Stimulated activated CD8-positive, alpha-beta memory T cell treated with anti-CD3 and anti-CD28 coated beads, Interleukin-7, amount 100 ng/mL, for 48 hours (primary cell): Measurements from ENCODE around the gene SPTSSA.
"Not testable (repeated sequence)": the region's sequence is repeated elsewhere in the genome, so short reads cannot be mapped to it uniquely, and the experiment has no call there.

Experiments used
- DNase-seq, 2 donors: peaks; one replicate each; pipeline ENCODE4 v3.0.0-alpha.2; 2020; ENCODE audit warnings: low read depth in 1 of 2; ENCODE audit errors: extremely low read depth in 1 of 2

Gene SPTSSA

GRCh38 chr14:34428102-34428466 is 34.0 kb downstream of the SPTSSA start:
- not testable (repeated sequence) for DNase-seq

DNA sequence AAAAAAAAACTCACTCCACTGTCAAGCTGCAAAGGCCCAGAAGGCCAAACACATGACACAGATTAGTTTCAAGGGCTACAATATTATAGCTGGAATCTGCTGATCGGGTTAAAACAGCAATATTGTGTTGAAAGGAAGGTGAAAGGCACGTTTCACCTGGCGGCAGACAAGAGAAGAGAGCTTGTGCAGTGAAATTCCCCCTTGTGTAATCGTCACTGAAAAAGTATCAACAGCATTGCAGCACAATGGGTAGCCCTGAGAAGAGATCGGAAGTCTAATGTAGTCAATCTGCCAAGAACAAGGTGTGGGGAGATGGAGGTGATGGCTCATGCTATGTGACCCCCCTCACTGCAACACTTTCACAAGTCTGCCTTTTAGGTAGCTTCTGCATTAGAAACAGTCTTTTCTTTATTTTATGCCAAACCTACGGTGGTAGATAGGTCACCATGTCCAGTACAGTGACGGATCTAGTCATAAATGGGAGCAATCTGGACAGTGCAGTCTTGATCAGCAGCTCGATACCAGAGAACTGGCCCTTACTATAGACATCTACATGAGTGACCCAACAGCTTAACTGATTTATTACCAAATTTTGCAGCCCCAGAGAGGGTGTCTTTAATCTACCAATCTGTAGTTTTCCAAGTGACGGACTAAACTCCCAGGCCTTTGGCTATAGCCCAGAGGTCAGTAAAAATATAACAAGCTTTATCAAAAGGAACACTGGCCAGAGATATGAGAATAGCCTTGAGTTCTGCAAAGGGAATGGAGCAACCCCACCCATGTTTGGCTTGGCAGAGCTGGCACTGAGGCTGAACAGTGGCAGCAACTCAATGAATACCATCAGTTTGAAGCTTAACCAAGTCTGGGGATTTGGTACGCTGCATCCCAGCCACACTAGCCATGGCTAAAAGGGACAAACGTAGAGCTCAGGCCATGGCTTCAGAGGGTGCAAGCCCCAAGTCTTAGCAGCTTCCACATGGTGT is 35.4 kb downstream of the SPTSSA start:
- DNase-seq = no peak

- no peak for DNase-seq
These were observed 36.8 kb downstream of the SPTSSA start for GRCh38 chr14:34425095-34425851.

GRCh38 chr14:34424488-34424887 is 37.6 kb downstream of the SPTSSA start:
- DNase-seq = no peak

DNA sequence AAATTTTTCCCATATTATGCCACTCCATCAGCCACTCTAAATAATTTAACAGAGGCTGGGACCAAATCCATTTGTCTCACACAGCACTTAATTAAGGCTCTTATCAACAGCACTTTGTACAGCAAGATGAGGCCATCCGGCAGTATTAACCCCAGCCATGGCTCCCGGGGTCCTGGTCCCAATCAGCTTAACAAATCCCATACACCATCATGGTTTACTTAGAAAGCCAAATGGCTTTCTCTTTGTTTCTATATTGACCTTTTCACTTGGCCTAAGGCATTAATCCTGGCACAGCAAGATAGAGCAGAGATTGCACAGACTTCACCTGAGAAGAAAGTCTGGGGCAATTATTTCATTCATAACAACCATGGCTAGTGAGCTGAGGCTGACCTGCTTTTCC is 38.6 kb downstream of the SPTSSA start:
- DNase-seq = no peak

- DNase-seq = no peak
These were observed 41.4 kb downstream of the SPTSSA start for GRCh38 chr14:34420547-34421150.

GRCh38 chr14:34409721-34410120 is 52.3 kb downstream of the SPTSSA start:
- no peak for DNase-seq

DNA sequence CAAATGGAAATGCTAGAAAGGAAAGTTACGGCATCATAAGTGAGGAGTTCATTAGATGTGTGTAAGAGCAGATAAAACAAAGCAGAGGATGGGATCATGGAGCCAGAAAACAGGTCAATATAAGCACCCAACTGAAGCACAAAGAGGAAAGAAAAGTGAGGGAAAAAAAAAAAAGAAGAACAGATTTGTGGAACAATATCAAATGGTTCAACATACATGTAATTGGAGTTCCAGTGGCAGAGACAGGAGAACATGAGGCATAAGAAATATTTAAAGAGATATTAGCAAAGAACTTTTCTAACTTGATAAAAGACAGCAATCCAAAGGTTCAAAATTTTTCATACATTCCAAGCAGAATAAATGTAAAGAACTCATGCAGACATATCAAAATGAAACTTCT is 54.1 kb downstream of the SPTSSA start:
- no peak for DNase-seq

GRCh38 chr14:34404416-34404815 is 57.6 kb downstream of the SPTSSA start:
- no peak for DNase-seq

- DNase-seq = no peak
These were observed 58.4 kb downstream of the SPTSSA start for GRCh38 chr14:34403646-34404045.

DNA sequence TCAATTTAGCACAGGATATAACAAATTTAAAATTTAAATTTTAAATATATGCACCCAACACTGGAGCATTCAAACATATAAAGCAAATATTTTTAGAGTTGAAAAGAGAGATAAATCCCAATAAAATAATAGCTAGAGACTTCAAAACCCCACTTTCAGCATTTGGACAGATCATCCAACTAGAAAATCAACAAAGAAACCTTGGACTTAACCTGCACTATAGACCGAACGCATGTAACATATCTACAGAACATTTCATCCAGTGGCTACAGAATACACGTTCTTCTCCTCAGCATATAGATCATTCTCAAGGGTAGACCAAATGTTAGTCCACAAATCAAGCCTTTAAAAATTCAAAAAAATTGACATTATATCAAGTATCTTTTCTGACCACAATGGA is 64.0 kb downstream of the SPTSSA start:
- DNase-seq = no peak

DNA sequence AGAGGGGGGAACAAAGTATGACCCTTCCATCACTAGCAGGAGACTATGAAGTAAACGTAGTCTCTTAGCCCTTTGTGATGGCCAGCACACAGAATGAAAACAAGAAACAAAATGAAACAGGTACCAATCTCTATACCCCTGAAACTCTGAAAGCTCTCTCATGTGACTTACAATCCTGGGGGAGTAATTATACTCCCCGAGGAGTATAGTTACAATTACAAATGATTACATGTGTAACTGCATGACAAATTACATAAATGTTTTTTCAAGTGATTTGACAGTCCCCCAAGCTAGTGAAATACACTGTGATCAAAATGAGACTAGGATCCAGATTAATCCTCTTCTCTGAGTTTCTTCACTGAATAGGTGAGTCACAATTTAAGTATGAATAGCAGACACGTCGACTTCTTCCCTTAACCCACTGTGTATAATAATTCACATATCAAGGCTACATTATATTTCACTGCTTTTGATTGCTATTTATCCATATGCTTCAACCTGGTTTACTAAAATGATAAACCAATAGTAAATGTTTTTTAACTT is 74.0 kb downstream of the SPTSSA start:
- DNase-seq = no peak

- DNase-seq = no peak
These were observed 75.1 kb downstream of the SPTSSA start for GRCh38 chr14:34386865-34387485.

- DNase-seq = not testable (repeated sequence)
These were observed 76.2 kb downstream of the SPTSSA start for GRCh38 chr14:34385881-34386280.

- DNase-seq = no peak
These were observed 78.2 kb downstream of the SPTSSA start for GRCh38 chr14:34383839-34384238.
